Pancreas (tissue), 10 donors: ENCODE results near the gene DKK3. TPM values are rescaled to one million over a fixed set of nuclear protein-coding genes. Genes with fewer than 3 reads are reported as not detected.

Experiments
- ATAC-seq, 4 donors: fragments of 200-7000 bp; cut with Tn5 transposase; one replicate each; pipeline versions ENCODE4 v1.8.0 to v1.9.1; 2020; ENCODE audit warnings: mild to moderate bottlenecking in 4 of 4, moderate library complexity in 4 of 4
- DNase-seq, 6 donors: peaks; one replicate each; pipeline ENCODE4 v3.0.0-alpha.2; 2020
- FAIRE-seq: peaks from 2 replicates; lab custom pipeline; 2012; peaks lifted over from hg19 to GRCh38; lab: Jason Lieb, UNC
- H3K27ac ChIP-seq, 4 donors: fragments of 200-600 bp; sonication (generic); 1 replicate in 3 of 4; 2 replicates in 1 of 4; pipeline versions ENCODE4 v1.5.0 to v1.8.0; 2020
- H3K27me3 ChIP-seq, 4 donors: fragments of 200-600 bp; one replicate each; pipeline ENCODE4 v1.8.0; 2021
- H3K36me3 ChIP-seq, 3 donors: fragments of 200-600 bp; sonication (generic) in 1 of 3; one replicate each; pipeline versions ENCODE4 v1.5.0 to v1.8.0; 2020 to 2021
- H3K4me1 ChIP-seq, 3 donors: fragments of 200-600 bp; one replicate each; pipeline ENCODE4 v1.8.0; 2021
- H3K4me3 ChIP-seq, 4 donors: fragments of 200-600 bp; sonication (generic) in 2 of 4; one replicate each; pipeline versions ENCODE4 v1.5.0 to v1.8.0; 2020 to 2021
- H3K9me3 ChIP-seq, 4 donors: fragments of 200-600 bp; one replicate each; pipeline ENCODE4 v1.8.0; 2021
- CTCF ChIP-seq, 4 donors: fragments of 200-600 bp; sonication (generic) in 3 of 4; IDR thresholded peaks; one replicate each; pipeline versions ENCODE4 v1.5.0 to v1.8.0; 2021; ENCODE audit warnings: antibody characterized with exemption in 4 of 4
- WGBS, 2 donors: extraction: QIAGEN DNeasy Blood & Tissue Kit; methylation state at CpG; one replicate each; pipeline ENCODE4 v1.1.7; 2013; 5-methylcytosine and 5-hydroxymethylcytosine counted together
- intact Hi-C, 3 donors: fragments of 100-400 bp; cut with DNase I; formaldehyde crosslinking; loops; one replicate each; pipeline versions ENCODE4 v1.11.1 to v1.14.2; 2022
- polyA plus RNA-seq, 2 donors: library from polyadenylated mRNA; stranded (reverse); fragments of 200-250 nt; gene quantifications; one replicate each; pipeline ENCODE4 v1.2.3, GENCODE V29; 2013
- total RNA-seq, 6 donors: library from RNA; stranded (reverse); fragmentation: NEBNext Ultra II Directional in 4 of 6; extraction: Animal tissue kit (Norgen Biotek cat#: 25700) in 4 of 6; gene quantifications; one replicate each; pipeline versions ENCODE4 v1.2.1 to v1.2.4, GENCODE V29; 2021 to 2023
- donor health status: healthy with polysubstance abuse.
- donor health status: DM: no; HTN: no; CAD: no; lungs with moderate emphysema.
- donor health status: DM: no; HTN: no; CAD: no.
- donor health status: control.
- donor health status: control.
- donor health status: Bipolar disorder and iron deficiency.
- donor health status: DM: yes; HTN: yes; CAD: no.
- donor health status: DM: no; HTN: no; CAD: no.
- donor health status: DM: no; HTN: no; CAD: no.
- donor health status: DM: yes; HTN: yes; CAD: no.

The DKK3 gene
- total and polyA plus RNA-seq, 8 donors, result 2.7 to 10.5 (median 5.8) TPM

- intact Hi-C loops, result no loop called here
- no peaks in the 10 kb centered on the region for H3K36me3 ChIP-seq
- H3K4me3 ChIP-seq, result no peak overlapping the region
- DNase-seq (peak in 1 of 6 donors; percentile 5), ATAC-seq (no peak), FAIRE-seq (no peak)
- 69 to 75% methylated on average over 3 of the region's 3 CpGs for WGBS, 2 donors
- H3K9me3 ChIP-seq, result no peaks in the 10 kb centered on the region
- no peak overlapping the region for H3K27ac ChIP-seq
- no peaks in the 10 kb centered on the region for H3K27me3 ChIP-seq
- no peak for TF ChIP-seq CTCF (IDR thresholded peaks at IDR 0.05)
- no peaks in the 10 kb centered on the region for H3K4me1 ChIP-seq
Measured at GRCh38 chr11:11965192-11965591, 43.2 kb downstream of the DKK3 start.

GRCh38 chr11:11964774-11965150 is 43.7 kb downstream of the DKK3 start:
- Histone ChIP-seq H3K27ac (no peak overlapping the region), H3K4me3 (no peak overlapping the region), H3K4me1 (no peaks in the 10 kb centered on the region), H3K9me3 (no peaks in the 10 kb centered on the region), H3K36me3 (no peaks in the 10 kb centered on the region), H3K27me3 (no peaks in the 10 kb centered on the region)
- intact Hi-C loops, result no loop called here
- DNase-seq (no peak), ATAC-seq (no peak), FAIRE-seq (no peak)
- 93 to 98% methylated on average over 5 of the region's 5 CpGs for WGBS, 2 donors
- TF ChIP-seq CTCF (IDR thresholded peaks at IDR 0.05), result no peak

GRCh38 chr11:11963842-11964773 is 44.3 kb downstream of the DKK3 start:
- Histone ChIP-seq H3K4me3 (no peak overlapping the region), H3K27me3 (no peaks in the 10 kb centered on the region), H3K27ac (no peak overlapping the region), H3K4me1 (no peaks in the 10 kb centered on the region), H3K9me3 (no peaks in the 10 kb centered on the region), H3K36me3 (no peaks in the 10 kb centered on the region)
- no peak for FAIRE-seq
- no peak for DNase-seq
- ATAC-seq, result peak in 2 of 4 donors; percentile 14 to 22
- 54 to 73% methylated on average over 15 of the region's 15 CpGs for WGBS, 2 donors
- intact Hi-C loops, result no loop called here
- no peak for TF ChIP-seq CTCF (IDR thresholded peaks at IDR 0.05)

GRCh38 chr11:11963067-11963466 is 45.4 kb downstream of the DKK3 start:
- H3K27me3 ChIP-seq, result no peaks in the 10 kb centered on the region
- FAIRE-seq (no peak), DNase-seq (no peak), ATAC-seq (no peak)
- no peaks in the 10 kb centered on the region for H3K36me3 ChIP-seq
- intact Hi-C loops, result no loop called here
- no peaks in the 10 kb centered on the region for H3K4me1 ChIP-seq
- no peak overlapping the region for H3K27ac ChIP-seq
- no peaks in the 10 kb centered on the region for H3K9me3 ChIP-seq
- no peak overlapping the region for H3K4me3 ChIP-seq
- WGBS, 2 donors, result 77 to 83% methylated on average over 7 of the region's 7 CpGs
- TF ChIP-seq CTCF (IDR thresholded peaks at IDR 0.05), result no peak
